Measurements from ENCODE around the gene NCOA3.

The NCOA3 gene

DNA sequence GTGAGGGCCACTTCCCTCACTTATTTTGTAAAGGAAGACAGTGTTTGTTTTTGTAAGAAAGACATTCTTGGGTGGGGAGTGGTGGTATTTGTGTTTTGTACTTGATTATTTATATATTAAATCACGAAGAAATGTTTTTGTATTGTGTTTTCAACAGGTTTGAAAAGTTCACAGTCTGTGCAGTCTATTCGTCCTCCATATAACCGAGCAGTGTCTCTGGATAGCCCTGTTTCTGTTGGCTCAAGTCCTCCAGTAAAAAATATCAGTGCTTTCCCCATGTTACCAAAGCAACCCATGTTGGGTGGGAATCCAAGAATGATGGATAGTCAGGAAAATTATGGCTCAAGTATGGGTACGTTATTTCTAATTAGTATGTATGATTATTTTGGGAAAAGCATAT is 137.2 kb downstream of the NCOA3 start:
- DNase-seq (ENCODE audit: low read depth), result no peak

DNA sequence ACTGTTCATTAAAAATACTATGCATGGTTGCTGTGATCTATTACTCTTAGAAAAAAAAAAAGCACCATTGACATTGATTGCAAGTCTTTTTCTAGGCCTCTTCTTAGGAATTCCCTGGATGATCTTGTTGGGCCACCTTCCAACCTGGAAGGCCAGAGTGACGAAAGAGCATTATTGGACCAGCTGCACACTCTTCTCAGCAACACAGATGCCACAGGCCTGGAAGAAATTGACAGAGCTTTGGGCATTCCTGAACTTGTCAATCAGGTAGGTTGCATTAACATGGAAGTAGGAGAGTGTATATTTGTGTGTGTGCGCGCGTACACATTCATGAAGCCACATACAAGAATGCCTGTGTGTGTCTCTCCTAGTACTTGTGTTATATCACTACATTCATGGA is 140.4 kb downstream of the NCOA3 start:
- DNase-seq (ENCODE audit: low read depth), result no peak

DNA sequence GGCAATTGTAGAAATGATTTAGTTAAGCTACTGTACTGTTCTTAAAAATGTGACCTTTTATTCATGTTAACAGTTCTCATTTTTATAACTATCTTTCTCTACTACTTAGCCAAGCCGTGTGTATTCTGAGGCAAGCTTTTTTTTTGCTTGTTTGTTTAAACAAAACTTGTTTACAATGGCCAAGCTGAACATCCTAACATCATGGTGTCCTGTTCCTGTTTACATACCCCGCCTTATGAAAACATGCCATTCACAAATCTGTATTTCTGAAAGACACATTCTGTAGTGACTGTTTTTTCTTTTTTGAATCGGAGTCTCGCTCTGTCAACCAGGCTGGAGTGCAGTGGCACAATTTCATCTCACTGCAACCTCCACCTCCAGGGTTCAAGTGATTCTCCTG is 140.9 kb downstream of the NCOA3 start:
- no peak for DNase-seq (ENCODE audit: low read depth)

DNA sequence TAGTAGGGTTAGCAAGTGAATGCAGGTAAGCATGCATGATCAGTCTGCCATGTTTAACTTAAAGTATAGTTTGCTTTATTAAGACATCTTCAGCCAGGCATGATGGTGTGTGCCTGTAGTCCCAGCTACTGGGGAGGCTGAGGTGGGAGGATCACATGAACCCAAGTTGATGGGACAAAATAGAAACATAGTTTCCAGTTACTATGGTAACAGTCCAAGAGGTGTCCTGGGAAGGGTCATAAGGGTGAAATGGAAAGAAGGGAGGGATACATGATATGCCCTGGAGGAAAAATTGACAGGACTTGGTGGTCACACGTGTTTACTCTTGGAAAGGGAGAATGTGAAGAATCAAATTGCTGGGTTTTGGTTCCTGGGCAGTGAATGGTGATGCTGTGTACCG is 143.9 kb downstream of the NCOA3 start:
- no peak for DNase-seq (ENCODE audit: low read depth)

DNA sequence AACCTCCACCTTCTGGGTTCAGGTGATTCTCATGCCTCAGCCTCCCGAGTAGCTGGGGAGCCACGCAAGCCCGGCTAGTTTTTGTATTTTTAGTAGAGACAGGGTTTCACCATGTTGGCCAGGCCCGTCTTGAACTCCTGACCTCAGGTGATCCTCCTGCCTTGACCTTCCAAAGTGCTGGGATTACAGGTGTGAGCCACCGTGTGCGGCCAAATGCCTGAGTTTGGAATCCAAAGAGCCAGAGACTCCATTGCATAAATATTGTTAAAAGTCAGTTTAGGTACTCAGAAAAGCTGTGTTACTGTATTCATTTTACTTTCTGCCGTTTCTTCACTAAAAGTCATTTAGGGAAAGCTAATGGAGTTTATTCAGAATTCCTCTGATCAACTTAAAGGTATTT is 146.3 kb downstream of the NCOA3 start:
- DNase-seq (ENCODE audit: low read depth), result no peak

- DNase-seq (ENCODE audit: low read depth), result no peak
Measured at GRCh38 chr20:47648943-47649342, 147.3 kb downstream of the NCOA3 start.

GRCh38 chr20:47652301-47652700 is 150.6 kb downstream of the NCOA3 start:
- no peak for DNase-seq (ENCODE audit: low read depth)

DNA sequence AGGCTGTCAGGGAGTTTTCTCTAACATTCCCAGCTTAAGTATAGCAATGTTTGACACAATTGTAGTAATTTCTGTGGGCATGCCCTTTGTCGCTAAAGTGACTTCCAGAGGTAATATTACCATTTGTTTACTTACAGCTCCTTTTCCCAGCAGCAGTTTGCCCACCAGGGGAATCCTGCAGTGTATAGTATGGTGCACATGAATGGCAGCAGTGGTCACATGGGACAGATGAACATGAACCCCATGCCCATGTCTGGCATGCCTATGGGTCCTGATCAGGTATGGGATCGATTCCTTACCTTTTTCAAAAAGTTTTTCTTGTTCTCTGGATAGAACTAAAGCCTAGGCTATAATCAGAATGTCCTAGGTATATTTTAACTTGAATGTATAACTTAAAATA is 151.1 kb downstream of the NCOA3 start:
- DNase-seq (ENCODE audit: low read depth), result no peak

GRCh38 chr20:47653869-47654268 is 152.2 kb downstream of the NCOA3 start:
- no peak for DNase-seq (ENCODE audit: low read depth)

DNA sequence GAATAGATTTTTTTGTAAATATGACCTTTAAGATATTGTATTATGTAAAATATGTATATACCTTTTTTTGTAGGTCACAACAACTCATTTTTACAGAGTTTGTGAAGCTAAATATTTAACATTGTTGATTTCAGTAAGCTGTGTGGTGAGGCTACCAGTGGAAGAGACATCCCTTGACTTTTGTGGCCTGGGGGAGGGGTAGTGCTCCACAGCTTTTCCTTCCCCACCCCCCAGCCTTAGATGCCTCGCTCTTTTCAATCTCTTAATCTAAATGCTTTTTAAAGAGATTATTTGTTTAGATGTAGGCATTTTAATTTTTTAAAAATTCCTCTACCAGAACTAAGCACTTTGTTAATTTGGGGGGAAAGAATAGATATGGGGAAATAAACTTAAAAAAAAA is 152.7 kb downstream of the NCOA3 start:
- no peak for DNase-seq (ENCODE audit: low read depth)

- DNase-seq (ENCODE audit: low read depth), result no peak
Measured at GRCh38 chr20:47655635-47656034, 153.9 kb downstream of the NCOA3 start.

GRCh38 chr20:47656318-47656717 is 154.6 kb downstream of the NCOA3 start:
- no peak for DNase-seq (ENCODE audit: low read depth)

DNA sequence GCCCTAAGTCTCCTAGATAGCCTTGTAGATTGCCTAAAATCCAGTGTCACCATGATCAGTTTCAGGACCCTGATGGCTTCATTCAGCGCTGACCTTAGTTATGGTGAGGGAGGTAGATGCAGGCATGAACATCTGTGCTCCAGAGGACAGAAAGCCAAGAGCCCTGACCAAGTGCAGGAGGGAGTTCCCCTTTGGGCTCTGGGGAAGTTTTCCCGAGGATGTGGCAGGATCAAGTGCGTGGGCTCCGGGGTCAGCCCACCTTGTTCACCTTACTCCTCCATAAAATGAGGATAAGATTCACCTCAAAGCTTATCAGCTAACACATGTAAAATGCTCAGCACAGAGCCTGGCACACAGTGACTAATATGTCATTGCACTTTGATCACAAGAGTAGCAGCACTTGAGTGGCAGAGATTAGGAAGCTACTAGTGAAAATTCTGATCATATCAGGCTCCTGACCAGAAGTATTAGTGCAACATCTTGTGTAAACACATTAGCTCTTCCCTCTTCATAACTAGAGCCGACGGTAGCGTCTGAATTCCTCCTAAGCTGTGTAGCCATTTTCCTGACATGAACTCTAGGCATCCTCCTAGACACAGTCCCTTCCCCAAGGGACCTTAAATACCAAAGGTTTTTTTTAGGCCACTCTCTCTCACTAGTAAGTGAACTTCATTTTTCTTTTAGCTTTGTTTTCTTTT is 158.4 kb downstream of the NCOA3 start:
- DNase-seq (ENCODE audit: low read depth), result no peak

DNA sequence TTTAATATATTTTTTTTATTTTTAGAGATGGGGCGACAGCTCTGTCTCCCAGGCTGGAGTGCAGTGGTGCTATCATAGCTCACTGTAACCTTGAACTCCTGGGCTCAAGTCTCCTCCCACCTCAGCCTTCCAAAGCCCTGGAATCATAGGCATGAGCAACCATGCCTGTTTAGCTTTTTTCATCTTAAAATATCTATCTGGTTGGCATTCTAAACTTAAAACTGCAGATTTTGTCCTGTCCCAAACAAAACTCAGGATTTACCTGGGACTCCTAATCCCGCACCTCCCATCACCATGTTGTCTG is 158.9 kb downstream of the NCOA3 start:
- no peak for DNase-seq (ENCODE audit: low read depth)

DNA sequence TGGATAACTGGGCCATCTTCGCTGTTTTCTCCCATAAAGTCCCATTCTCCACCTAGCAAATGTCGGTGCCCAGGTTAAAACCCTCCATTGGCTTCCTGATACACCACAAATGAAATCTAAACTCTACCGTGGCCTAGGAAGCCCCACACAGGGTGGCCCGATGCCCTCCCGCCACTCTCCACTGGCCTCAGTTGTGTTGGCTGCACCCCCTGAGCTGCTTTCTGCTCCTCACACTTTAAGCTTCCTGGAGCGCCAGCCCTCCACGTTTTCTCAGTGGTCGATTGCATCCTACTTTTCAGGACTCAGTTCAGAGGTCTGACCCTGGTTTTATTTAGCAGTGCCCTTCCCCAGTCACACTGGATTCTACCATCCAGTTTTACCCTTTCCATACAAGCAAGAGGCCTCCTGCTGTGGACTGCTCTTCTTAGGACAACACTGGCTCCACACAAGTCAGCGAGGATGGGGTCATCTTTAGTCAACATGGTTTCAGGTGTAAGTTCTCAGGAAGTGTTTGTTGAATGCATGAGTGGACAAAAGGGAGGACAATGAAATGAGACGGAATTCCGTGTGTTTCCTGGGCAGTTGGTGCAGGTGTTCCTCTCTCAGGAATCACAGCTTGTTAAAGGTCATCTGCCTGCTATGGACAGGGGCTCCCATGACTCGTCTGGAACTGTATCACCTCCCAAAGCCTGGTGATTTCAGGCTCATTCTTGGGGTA is 159.5 kb downstream of the NCOA3 start:
- DNase-seq (ENCODE audit: low read depth), result no peak

DNA sequence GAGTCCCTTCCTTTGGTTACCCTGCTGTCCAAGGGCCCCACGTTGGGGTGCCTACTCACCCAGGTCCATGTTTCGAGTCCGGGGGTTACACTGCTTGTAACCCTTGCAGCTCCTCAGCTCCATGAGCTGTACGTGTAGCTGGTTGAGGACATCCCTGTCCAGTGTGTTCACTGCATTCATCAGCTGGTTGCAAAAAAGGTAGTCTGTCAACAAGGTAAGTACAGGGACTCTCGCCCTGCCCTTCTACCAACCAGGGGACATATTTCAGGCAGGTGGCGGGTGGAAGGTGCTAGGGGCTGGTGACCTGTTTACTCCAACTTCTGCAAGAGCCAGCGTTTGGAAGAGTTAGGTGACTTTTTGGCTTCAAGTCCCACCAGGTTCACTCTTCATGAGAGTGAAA is 160.0 kb downstream of the NCOA3 start:
- DNase-seq (ENCODE audit: low read depth), result no peak

DNA sequence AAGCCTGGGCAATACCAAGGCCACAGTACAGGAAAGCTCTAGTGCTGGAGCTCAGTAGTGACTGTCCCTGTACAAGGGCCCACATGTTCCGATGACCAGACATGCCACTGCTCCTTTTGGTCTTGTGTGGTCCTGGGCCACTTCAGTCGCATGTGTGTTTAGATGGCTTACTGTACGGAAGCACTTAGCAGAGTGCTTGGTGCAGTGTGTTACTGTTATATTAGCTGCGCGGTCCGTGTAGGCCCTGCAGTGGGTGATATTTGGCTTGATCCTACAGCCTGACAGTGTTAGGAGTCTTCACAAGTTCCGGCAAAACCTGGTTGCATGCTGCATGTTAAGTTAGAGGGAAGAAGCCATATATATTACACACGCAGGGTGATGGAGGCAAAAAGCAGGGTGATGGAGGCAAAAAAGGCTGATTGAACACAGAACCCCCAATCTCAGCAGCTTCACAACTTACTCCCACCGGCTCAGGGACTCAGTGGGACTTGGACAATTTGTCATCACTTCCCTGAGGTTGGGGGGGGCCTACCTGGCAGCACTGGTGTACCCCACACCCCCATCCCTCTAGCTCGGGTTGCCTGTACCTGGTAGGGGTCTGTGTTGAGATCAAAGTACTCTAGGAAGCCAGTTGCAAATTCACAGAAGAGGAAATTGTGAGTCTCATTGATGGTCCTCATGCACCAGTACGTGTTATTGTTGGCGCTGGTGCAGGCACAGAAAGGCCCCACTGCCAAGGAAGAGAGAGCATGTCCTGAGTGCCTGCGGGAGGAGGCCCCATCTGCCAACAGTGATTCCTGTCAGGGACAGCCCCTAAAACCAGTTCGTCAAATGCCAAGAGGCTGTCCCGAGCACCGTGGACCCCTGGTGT is 161.0 kb downstream of the NCOA3 start:
- DNase-seq (ENCODE audit: low read depth), result no peak

DNA sequence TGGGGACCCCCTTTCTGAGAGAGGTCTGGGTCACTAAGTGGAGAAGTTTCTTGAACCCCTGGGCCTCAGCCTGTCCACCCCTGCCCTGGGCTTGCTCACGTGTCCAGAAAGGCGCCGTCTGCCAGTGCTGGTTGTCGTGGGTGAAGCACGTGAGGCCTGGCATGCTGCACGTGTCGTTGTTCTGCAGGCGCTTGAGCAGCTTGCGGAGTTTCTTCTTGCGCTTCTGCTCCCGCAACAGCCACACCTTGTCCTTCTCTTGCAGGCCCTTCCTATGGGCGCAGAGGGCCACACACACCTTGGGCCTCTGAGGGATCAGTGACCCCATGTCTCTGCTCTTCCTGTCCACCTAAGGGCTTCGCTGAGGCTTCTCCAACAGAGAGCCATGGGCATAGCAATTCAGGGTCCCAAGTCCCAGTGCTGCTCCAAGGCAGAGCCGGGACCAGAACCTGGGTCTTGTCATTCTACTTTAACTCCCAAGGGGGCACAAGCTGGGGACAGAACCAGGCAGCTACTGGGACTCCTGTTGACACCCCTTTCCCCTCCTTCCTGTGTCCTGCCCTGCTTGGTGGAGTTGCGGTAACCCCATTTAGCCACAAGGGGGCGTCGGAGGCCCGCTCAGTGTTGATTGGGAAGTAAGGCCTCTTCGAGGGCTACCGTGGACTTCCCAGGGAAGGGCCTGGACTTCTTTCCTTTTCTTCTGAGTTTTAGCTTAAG is 161.8 kb downstream of the NCOA3 start:
- DNase-seq (ENCODE audit: low read depth), result no peak

DNA sequence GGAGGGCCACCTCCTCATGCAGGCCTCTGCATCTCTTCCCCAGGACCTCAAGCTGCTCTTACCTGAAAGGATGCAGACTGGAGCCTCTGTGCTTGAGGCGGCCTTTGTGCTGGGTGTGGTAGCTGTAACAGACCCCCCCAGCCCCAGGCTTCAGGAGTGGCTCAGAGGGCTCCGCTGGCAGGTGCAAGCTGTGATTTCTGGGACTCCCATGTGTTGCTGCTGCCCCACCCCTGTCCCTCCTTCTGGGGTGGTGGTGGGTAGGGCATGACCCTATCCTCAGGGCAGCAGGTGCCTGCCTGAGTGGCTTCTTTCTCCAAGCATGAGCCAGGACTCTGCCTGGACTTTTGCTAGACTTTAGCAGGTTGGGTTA is 162.4 kb downstream of the NCOA3 start:
- DNase-seq (ENCODE audit: low read depth), result no peak

DNA sequence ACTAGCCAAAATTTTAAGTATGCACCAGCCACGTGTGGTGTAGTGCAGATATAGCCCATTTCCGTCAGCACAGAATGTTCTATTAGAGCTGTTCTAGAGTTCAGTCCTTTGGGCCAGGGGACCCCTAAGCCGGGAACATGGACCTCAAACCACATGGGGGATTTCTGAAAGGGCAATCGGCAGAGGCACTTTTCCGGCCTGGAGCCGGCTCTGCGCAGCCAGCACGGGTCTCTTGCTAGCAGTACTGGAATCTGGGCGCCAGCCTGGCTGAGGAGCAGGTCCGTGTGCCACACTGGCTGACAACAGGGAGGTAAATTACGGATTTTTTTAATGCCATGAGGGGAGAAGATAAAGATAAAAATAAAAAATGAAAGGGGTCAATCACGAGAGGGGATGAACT is 163.1 kb downstream of the NCOA3 start:
- DNase-seq (ENCODE audit: low read depth), result no peak

- no peak for DNase-seq (ENCODE audit: low read depth)
Measured at GRCh38 chr20:47665221-47665991, 163.7 kb downstream of the NCOA3 start.

DNA sequence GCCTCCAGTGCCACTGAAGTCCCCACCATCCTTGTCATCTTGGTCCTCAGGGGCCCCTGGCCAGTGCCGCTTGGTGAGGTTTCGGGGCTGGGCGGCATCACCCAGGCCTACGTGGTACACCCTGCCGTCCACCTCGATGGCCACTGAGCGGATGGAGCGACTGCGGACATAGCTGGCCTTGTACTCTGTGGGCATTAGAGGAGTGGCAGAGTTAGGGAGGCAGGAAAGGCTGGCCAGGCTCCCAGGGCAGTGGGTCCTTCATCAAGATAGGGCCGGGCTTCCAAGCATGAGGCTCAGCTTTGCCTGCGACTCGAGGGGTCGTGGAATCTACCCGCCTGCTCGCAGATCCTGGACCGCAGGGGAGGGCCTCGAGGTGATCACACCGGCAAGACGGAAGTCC is 164.6 kb downstream of the NCOA3 start:
- DNase-seq (ENCODE audit: low read depth), result no peak
